A549 treated with DMSO at 1 μM for 4 hours (cell line): ENCODE data around the gene MORN3. TPM values are rescaled to one million over a fixed set of nuclear protein-coding genes. Genes with fewer than 3 reads are reported as not detected.

ENCODE experiments used
- total RNA-seq: library from RNA; stranded (reverse); fragments of 200-300 nt; extraction: Qiagen RNA extraction; gene quantifications from 5 replicates; pipeline ENCODE4 v1.2.3, GENCODE V29; 2022; ENCODE audit warnings: low read depth

The MORN3 gene, protein sequence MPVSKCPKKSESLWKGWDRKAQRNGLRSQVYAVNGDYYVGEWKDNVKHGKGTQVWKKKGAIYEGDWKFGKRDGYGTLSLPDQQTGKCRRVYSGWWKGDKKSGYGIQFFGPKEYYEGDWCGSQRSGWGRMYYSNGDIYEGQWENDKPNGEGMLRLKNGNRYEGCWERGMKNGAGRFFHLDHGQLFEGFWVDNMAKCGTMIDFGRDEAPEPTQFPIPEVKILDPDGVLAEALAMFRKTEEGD
- 0.09 to 0.30 TPM (median 0.23 TPM) in 5 replicates for total RNA-seq

DNA sequence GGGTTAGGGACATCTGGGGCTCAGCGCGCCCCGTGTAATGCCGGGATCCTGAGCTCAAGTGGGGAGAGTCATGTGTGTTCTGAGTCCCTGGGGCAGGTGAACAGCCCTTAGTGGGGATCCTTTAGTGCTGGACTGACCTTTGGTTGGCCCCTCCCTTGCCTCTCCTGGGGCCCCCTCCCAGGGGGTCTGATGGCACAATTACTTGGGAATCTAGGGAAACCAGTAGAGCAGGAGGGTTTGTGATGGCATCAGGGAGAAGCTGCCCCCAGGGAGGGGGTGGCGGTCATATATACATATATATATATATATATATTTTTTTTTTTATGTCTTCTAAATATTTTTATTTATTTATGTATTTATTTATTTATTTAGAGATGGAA, at the start of gene MORN3:
Gene MORN3 (minus strand): TSS at position 134 of the 380 bp plus-strand sequence. CDS start 171 bp downstream, outside the sequence.

DNA sequence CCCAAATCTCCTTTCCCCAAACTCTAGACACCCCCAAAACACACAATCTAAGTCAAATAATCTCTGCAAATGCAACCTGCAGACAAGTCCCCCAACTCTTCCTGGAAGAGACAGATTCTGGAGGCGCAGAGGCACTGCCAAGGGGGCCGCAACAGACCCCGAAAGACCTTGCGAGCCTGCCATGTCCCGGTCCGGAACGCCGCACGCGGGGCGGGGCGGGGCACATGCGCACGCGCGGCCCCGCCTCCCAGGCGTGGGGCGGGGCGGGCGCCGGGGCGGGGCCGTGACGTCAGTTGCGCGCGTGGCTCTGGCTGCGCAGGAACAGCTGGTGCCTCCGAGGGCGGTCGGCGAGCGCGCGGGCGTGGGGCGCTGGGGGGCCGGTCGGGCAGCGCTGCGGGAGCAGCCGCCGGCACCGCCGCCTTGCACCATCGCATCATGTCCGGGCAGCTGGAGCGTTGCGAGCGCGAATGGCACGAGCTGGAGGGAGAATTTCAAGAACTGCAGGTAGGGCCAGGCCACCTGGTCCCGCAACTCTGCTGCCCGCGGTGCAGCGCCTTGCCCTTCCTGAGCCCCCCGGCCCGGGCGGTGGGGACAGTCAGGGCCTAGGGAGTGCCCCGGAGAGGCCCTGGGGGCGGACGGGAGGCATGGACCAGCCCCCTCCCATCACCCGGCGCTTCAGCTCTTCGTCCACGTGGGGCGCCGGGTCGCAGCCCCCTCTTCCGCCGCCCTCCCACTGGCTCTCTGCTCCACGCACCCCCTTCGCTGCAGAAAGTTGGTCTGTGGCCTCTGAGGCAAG, 43.2 kb upstream of the MORN3 start, which contains the start of gene TMEM120B:
Gene TMEM120B (plus strand): TSS at position 292 of the 796 bp plus-strand sequence. CDS start 144 bp downstream, at position 436.

DNA sequence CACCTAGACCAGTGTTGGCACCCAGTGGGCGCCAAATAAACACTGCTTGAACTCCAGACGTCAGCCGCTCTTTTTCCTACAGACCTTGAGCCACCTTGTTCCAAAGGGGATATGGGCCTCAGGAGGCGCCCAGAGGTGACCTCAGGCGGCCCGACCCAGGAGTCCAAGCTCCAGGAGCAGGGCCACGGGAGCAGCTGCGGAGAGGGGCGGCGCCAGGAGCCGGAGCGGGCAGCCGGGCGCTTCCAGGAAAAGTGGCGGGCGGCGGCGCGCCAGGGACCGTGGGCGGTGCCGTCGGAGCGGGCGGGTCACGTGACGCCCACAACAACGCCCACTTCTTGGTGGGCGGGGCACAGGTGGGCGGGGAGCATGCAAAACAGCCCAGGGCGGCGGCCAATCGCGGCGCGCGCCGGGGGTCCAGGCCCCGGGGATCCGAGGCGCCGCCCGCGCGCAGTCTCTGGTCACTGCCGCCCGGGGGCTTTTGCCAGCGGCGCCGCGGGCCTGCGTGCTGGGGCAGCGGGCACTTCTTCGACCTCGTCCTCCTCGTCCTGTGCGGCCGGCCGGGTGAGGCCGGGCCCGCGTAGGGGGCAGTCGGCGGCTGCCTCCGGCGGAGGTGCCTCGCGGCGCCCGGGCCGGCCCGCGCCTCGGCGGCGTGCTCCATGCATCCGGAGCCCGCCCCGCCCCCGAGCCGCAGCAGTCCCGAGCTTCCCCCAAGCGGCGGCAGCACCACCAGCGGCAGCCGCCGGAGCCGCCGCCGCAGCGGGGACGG, 43.2 kb downstream of the MORN3 start, which contains the start of gene ORAI1:
Gene ORAI1 (plus strand): TSS at position 444 of the 766 bp plus-strand sequence.

Other genes with a start within 250 kb of the MORN3 start
- 19.1 to 23.5 TPM (median 22.0 TPM) in 5 replicates for gene KDM2B, start 88.6 kb downstream of the MORN3 start, total RNA-seq
- gene ORAI1, start 43.1 kb downstream of the MORN3 start, total RNA-seq, result 29.8 to 46.7 TPM (median 42.9 TPM) in 5 replicates
- 6.9 to 12.6 TPM (median 11.6 TPM) in 5 replicates for gene TMEM120B, start 43.1 kb upstream of the MORN3 start, total RNA-seq
- gene RHOF, start 124.0 kb upstream of the MORN3 start, total RNA-seq, result 159 to 191 TPM (median 184 TPM) in 5 replicates
- gene SETD1B, start 134.4 kb upstream of the MORN3 start, total RNA-seq, result 13.3 to 17.8 TPM (median 15.8 TPM) in 5 replicates
- 1.2 to 1.5 TPM (median 1.4 TPM) in 5 replicates for gene HPD, start 189.2 kb upstream of the MORN3 start, total RNA-seq
- 115 to 170 TPM (median 119 TPM) in 5 replicates for gene PSMD9, start 219.1 kb upstream of the MORN3 start, total RNA-seq
- gene CFAP251, start 248.9 kb upstream of the MORN3 start, total RNA-seq, result 1.1 to 2.4 TPM (median 1.4 TPM) in 5 replicates